H54 (cell line): ENCODE measurements around the gene NSMCE1.
A peak's percentile ranks its signal among the peaks of the same experiment; 100 is the strongest.
"Not testable (repeated sequence)": the region's sequence is repeated elsewhere in the genome, so short reads cannot be mapped to it uniquely, and the experiment has no call there.

Experiments used
- DNase-seq: peaks from one replicate; pipeline ENCODE4 v3.0.0; 2011; ENCODE audit warnings: low spot score, mixed read lengths; ENCODE audit not compliant: insufficient read length
- FAIRE-seq: peaks from 3 replicates; lab custom pipeline; 2011; peaks lifted over from hg19 to GRCh38; lab: Jason Lieb, UNC
- POLR2A ChIP-seq: IDR thresholded peaks from 2 replicates; pipeline ENCODE4 v1.6.1; 2011; ENCODE audit warnings: low read depth, mild to moderate bottlenecking, low read length

Gene NSMCE1

GRCh38 chr16:27209591-27209990 is 59.0 kb downstream of the NSMCE1 start:
- TF ChIP-seq POLR2A: no peak
- DNase-seq (no peak), FAIRE-seq (no peak)

GRCh38 chr16:27208796-27209195 is 59.8 kb downstream of the NSMCE1 start:
- TF ChIP-seq POLR2A: no peak
- FAIRE-seq: no peak

DNA sequence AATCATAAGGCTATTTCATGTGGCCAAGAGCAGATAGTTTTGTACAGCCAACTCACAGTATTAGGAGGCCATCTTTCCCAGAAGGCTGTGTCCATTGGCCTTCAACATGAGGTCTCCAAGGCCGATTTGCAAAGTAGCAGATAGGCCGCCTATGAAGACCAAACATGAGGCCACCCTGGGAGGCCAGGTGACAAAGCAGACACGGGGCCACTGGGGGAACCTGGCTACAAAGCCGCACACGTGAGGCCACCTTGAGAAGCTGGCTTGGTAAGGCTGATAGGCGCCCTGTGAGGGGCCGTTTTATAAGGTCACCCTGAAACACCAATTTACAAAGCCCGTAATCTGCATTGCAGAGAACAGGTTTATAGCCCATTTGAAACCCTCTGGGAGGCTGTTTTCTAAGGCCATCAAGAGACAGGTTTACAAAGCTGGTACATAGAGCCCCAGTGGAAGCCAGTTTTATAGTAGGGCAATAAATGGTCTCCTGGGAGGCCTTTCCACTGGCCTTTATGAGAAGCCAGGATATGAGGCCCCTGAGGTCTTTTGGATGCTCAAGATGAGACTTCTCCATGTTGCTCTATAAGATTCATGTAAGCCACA is 60.4 kb downstream of the NSMCE1 start:
- TF ChIP-seq POLR2A: no peak
- FAIRE-seq: no peak

More at GRCh38 chr16:27208796-27209195, 59.8 kb downstream of the NSMCE1 start:
- DNase-seq: no peak

GRCh38 chr16:27207121-27207520 is 61.5 kb downstream of the NSMCE1 start:
- not testable (repeated sequence) for FAIRE-seq, DNase-seq

More for the DNA sequence above, 60.4 kb downstream of the NSMCE1 start:
- DNase-seq: no peak

DNA sequence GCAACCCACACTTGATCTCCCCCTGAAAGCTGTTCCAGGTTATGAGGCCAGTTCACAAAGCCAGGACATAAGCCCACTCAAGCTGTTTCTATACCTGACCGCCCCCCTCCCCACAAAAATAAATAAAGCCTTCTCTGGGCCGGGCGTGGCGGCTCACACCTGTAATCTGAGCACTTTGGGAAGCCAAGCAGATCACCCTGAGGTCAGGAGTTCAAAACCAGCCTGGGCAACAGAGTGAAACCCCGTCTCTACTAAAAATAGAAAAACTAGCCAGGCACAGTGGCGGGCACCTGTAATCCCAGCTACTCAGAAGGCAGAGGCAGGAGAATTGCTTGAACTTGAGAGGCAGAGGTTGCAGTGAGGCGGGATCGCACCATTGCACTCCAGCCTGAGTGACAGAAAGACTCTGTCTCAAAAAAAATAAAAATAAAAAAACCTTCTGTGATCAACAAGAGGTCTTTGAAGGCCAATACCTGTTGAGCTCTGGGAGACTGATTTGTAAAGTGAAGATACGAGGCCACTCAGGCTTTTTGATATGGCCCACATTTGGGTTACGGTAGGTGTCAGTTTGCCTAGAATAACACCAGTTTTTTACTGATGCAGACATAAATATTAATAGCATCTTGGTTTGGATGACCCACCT is 63.0 kb downstream of the NSMCE1 start:
- no peak for TF ChIP-seq POLR2A
- FAIRE-seq: no peak
- no peak for DNase-seq

DNA sequence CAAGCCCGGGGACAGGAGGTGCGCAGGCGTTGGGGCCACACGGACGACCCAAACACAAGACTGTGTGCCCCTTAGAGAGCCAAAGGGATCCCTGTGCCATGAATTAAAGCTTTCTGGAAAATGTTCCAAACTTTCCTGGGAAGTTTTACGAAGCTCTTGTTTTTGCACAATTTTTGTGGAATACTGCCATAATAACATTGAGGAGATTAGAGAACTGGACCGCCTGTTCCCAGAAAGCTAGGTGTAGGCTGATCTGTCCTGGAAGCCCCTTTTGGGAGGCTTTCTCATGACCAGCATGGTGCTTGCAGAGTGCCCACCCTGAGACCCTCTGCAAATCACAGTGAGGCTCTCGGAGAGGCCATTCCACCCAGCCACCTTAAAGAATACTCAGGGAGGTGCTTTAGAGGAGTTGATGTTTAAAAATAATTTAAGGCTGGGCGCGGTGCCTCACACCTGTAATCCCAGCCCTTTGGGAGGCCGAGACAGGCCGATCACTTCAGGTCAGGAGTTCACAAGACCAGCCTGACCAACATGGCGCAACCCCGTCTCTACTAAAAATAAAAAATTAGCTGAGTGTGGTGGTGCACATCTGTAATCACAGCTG is 64.2 kb downstream of the NSMCE1 start:
- TF ChIP-seq POLR2A: no peak
- FAIRE-seq (no peak), DNase-seq (no peak)

DNA sequence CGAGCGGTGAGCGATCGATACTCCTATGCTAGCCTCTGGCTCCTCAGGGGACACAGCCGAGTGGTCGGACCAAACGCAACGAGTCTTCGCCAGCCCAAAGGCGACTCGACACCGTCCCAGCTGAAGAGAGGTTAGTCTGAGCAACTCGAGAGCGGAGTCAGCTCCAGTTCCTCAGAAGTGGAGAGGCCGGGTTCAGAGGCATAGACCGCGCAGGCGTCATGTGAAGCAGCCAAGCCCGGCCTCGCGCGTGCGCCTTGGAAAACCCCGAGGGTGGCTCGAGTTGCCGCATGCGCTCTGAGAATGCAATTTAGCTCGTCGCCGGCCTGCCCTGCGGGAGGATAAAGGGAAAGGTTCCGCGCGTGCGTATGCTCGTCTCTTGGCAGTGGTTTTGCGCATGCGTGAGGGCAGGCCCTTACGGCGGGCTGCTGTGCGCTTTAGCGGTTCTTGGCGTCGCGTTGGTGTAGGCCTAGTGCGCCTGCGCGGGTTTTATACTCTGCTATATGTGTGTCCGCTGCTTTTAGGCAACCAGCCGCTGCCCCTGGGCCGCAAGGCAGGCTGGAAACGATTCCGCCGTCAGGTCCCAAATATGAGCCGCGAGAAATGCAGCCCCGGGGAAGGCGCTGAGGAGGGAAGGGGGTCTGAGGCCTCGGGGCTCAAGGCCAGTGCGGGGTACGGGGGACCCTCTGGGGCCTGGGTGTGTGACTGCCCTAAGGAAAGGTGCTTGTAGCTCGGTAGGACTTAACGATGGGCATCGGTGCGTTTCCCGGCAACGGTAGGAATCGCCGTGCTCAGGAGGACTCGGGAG is 64.9 kb downstream of the NSMCE1 start, which contains the start of gene KDM8:
TSS of gene KDM8 (plus strand) at position 20 of the 805 bp plus-strand sequence. CDS start 6,598 bp downstream, outside the sequence.
- TF ChIP-seq POLR2A: peak; percentile 65
- DNase-seq (peak; percentile 97), FAIRE-seq (peak; percentile 85)

DNA sequence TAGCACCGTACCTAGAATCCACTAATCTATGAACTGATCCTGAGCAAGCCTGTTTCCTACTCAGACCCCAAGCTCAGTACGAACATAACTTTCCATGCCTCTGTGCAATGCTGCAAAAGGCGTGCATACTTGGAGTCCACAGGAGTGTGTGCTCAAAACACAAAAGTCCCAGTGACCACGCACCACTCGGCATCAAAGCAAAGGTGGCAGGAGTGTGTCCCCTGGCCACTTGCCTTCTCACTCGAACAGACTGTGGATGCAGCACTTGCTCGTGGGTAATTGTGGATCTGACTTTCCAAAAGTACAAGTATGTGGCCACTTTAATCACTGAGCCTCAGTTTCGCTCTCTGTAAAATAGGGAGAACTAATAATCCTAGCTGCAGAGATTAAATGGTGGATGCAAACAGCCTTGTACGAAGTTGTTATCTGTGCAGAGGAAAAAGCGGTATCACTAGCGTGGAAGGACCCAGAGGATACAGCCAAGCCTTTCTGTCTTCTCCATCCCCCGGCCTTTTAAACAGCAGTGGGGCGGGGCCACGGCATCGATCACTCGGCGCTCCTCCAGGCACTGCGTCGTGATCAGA is 65.6 kb downstream of the NSMCE1 start:
- DNase-seq (peak; percentile 65), FAIRE-seq (no peak)

DNA sequence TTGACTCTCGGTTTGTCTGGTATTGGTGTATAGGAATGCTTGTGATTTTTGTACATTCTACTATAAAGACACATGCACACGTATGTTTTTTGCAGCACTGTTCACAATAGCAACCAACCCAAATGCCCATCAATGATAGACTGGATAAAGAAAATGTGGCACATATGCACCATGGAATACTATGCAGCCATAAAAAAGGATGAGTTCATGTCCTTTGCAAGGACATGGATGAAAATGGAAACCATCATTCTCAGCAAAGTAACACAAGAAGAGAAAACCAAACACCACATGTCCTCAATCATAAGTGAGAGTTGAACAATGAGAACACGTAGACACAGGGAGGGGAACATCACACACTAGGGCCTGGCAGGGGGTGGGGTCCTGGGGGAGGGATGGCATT is 67.7 kb downstream of the NSMCE1 start:
- DNase-seq, FAIRE-seq: not testable (repeated sequence)

More for the DNA sequence above, 65.6 kb downstream of the NSMCE1 start:
- TF ChIP-seq POLR2A: no peak

GRCh38 chr16:27199736-27200135 is 68.8 kb downstream of the NSMCE1 start:
- FAIRE-seq: no peak
- DNase-seq: no peak
- TF ChIP-seq POLR2A: no peak

- TF ChIP-seq POLR2A: no peak
- DNase-seq (no peak), FAIRE-seq (no peak)
These were observed 69.4 kb downstream of the NSMCE1 start for GRCh38 chr16:27199235-27199586.

GRCh38 chr16:27198451-27199234 is 69.9 kb downstream of the NSMCE1 start:
- DNase-seq (no peak), FAIRE-seq (no peak)

DNA sequence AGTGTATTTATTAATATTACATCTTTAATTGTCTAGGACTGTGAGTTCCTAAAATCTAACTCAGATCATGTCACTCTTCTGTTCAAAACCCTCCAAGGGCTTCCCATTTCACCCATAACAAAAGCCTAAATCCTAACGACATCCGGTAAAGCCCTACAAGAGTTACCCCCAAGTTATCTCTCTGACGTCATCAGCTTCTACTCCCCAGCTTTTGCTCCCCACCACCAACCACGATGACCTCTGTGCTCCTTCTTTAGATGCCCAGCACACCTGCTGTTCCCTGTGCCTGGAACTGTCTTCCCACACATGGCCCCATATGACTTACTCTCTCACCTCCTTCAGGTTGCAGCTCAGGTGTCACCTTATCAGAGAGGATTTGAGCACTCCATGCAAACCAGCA is 71.6 kb downstream of the NSMCE1 start:
- DNase-seq (no peak), FAIRE-seq (no peak)
- no peak for TF ChIP-seq POLR2A

More at GRCh38 chr16:27198451-27199234, 69.9 kb downstream of the NSMCE1 start:
- TF ChIP-seq POLR2A: no peak
